NCI-H2196 treated with DMSO at 0.1 percent for 48 hours (cell line): ENCODE results near the gene GDPD3.
A peak's percentile ranks its signal among the peaks of the same experiment; 100 is the strongest.

Experiments used
- DNase-seq: peaks from one replicate; lab custom pipeline; 2025; ENCODE audit not compliant: unreplicated experiment; lab: John Stamatoyannopoulos, UW

Gene GDPD3

DNA sequence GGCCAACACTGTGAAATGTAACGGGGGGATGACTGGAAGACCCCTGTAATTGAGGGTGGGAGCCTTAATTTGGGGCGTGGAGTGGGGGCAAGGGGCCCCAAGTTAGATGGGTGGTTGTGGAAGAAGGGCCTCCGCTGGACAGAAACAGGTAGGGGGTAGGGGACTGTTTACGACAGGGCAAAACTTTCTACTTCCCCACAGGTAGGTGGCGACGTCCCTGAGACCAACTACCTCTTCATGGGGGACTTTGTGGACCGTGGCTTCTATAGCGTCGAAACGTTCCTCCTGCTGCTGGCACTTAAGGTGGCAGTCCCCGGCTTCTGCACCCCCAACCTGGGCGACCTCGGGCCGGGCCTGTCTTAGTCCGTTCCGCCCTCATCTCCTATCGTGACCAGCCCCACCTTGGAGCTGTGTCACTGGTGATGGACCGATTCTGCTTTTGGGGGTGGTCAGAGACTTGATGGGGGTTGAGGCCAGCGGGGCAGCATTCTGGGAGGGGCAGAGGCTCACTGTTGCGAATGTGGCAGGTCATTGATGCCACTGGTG, 30.7 kb downstream of the GDPD3 start:
- no peak for DNase-seq

DNA sequence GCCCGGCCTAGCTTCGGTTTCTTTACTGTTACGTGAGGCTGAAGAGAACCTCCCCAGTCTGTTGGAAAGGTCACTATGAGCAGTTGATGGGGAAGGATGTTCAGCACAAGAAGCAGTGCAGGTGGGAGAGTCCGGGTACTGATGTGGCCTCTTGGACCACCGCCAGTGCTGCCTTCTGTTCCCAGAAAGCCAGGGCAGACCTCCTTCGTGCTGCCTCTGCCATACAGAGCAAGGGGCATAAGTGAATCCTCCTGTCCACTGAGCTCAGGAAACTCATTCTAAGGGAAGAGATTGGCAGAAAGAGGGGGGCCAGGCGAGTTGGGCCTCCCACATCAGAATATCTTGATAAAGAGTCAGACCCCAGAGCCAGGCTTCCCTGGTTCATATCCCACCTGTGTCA, 33.9 kb downstream of the GDPD3 start:
- no peak for DNase-seq

DNA sequence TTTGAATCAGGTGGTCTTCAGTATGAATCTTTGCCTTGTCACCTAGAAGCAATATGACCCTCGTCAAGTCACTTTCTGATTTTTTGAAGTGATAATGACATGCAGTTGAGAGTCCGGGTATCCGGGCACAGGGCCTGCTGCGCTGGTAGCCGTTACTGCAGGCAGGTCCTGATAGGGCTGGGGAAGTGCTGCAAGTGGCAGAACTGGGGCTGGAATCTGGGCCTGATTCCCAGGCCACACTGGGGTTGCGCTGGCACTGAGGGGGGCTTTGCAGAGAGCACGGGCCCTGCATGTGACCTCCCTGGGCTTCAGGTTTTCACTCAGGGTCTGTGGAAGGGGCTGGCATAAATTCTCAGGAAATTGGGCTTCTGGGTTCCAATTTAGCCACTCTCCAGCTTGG, 34.6 kb downstream of the GDPD3 start:
- DNase-seq: no peak

DNA sequence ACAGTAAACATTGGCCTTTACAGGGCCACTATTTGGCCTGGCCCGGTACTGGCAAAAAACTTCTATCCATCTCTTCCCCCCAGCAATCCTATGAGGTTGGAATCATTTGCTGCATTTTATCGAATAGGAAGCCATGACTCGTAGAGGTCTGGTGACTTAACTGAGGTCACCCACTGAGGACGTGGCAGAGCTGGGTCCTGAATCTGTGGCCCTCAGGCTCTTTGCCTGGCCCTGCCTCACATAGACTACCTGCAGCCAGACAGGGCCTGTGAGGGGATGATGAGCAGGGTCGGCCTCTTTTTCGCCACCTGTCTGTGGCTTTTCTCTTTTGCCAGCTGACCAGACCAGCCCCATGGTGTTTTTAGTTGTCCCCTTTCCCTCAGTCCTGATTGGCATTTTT, 35.7 kb downstream of the GDPD3 start:
- DNase-seq: no peak

DNA sequence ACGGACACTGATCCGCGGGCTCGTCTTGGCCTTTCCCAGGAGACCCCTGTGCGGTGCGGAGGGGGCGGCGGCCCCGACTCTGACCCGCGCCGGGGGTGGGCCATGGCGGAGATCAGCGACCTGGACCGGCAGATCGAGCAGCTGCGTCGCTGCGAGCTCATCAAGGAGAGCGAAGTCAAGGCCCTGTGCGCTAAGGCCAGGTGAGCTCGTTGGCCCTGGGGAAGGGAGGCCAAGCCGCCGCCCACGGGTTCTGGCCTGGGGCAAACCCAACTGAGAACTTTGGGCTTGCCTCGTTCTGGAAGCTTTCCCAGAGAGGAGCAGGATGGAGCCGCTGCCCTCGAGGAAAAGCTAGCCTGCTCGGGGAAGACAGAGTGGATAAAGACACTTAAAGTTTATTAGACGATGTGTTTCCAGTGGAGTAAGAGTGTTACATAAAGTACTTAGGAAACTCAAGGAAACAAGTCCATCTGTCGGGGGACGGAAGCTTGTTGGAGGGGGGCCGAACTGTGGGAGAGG, 37.0 kb downstream of the GDPD3 start:
- no peak for DNase-seq

DNA sequence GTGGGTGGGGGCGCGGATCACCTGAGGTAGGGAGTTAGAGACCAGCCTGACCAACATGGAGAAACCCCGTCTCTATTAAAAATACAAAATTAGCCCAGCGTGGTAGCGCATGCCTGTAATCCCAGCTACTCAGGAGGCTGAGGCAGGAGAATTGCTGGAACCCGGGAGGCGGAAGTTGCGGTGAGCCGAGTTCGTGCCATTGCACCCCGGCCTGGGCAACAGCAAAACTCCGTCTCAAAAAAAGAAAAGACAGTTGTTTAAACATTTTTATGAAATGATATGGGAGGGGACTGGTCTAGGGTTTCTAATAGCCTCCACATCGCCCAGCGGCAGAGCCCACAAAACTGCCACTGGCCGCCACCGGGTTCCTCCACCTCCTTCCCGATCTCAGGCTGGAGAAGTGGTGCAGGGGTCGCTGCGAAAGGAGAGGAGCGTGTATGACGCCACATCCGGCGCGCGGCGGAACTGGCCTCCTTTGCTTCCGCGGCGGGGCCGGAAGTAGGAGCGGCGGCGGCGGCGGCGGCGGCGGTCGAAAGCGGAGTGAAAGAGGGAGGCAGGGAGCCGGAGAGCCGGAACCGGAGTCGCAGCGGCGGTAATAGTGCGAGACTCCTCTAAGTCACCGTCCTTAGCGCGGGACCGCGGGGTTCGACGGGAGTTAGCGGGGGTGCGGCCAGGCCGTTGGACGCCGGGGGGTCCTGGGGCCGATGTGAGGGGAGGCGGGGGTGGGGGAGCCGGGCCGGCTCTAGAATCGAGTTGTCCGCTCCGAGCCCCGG, 37.6 kb downstream of the GDPD3 start, which contains the start of gene PPP4C:
Gene PPP4C, plus strand, starts transcription at position 492 of the 773 bp plus-strand sequence. CDS start 384 bp downstream, outside the sequence.
- peak; percentile 79 for DNase-seq

DNA sequence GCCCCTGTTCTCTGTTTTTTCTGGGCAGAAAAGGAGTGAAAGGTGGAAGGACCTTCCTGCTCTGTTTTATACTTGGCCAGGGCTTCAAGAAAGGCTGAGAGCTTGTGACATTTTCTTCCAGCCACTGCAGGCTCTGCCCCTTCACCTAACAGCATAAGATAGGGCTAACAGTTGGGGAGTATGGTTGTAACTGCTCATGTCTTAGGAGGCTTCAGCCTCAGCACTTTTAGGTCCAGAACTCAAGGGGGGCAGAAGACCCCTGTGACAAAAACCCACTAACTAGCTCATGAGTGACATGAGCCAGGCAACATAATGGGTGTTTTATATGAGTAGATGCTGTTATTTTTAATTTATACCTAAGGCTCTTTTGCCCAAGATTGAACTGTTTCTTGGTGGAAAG, 42.8 kb downstream of the GDPD3 start:
- DNase-seq: no peak

DNA sequence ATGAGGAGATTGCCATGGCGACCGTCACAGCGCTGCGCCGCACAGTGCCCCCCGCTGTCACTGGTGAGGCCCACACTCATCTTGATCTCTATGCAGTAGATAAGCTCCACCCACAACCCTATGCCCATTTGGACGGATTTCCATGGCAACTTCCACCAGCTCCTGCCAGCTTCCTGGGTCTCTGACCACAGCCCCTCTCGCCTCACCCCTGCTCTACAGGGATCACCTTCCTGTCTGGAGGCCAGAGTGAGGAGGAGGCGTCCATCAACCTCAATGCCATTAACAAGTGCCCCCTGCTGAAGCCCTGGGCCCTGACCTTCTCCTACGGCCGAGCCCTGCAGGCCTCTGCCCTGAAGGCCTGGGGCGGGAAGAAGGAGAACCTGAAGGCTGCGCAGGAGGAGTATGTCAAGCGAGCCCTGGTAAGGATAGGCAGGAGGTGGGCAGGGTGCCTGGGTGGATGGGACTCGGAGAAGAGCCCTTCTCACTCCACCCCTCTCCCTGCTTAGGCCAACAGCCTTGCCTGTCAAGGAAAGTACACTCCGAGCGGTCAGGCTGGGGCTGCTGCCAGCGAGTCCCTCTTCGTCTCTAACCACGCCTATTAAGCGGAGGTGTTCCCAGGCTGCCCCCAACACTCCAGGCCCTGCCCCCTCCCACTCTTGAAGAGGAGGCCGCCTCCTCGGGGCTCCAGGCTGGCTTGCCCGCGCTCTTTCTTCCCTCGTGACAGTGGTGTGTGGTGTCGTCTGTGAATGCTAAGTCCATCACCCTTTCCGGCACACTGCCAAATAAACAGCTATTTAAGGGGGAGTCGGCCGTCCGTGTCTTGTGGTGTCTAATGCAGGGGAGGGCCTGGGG, 43.5 kb downstream of the GDPD3 start:
- no peak for DNase-seq

DNA sequence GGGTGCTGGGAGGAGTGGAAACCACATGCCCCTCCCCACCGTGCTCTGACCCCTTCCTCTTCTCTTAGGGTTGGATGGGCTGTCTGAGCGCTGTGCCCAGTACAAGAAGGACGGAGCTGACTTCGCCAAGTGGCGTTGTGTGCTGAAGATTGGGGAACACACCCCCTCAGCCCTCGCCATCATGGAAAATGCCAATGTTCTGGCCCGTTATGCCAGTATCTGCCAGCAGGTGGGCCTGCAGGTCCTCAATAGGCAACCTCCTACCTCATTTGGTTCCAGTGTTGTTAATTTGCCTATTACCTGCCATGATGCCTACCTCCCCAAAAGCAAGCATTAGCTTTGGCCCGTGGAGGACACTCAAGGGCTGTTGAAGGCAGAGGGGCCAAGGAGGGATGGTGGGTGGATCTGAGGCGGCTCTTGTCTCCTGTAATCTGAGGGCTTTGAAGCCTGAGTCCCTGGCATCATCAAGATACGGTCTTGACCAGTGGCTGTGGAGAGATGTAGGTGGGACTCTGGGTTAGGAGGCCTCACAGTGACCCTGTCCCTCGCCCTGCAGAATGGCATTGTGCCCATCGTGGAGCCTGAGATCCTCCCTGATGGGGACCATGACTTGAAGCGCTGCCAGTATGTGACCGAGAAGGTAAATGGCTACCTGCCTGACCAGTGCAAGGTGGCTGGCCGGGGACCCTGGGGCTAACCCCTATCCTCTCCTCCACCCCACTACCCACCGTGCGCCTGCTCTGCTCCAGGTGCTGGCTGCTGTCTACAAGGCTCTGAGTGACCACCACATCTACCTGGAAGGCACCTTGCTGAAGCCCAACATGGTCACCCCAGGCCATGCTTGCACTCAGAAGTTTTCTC, 44.4 kb downstream of the GDPD3 start:
- DNase-seq: no peak

DNA sequence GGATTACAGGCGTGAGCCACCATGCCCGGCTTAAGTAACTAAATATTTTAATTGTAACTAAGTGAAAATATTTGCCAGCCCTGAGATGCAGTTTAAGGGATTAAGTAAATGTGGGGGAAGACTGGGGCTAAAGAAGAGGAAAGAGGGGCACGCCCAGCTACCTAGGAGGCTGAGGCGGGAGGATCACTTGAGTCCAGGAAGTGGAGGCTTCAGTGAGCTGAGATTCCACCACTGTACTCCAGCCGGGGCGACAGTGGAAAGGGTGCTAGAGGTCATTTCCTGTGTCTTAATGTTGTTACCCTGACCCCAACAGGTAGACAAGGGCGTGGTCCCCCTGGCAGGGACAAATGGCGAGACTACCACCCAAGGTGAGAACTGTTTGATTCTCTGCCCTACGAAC, 45.0 kb downstream of the GDPD3 start:
- no peak for DNase-seq

DNA sequence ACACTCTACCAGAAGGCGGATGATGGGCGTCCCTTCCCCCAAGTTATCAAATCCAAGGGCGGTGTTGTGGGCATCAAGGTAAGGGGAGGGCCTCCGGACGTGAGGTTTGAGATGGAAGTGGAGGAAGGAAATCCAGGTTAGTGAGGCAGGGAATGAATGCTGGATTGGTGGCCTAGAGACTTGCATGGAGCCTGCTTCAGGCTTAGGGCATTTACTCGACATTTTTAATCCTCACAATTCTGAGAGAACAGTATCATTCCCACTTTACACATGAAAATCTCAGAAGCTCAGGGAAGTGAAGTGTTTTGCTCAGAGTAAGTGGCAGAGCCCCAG, 45.8 kb downstream of the GDPD3 start:
- DNase-seq: no peak

DNA sequence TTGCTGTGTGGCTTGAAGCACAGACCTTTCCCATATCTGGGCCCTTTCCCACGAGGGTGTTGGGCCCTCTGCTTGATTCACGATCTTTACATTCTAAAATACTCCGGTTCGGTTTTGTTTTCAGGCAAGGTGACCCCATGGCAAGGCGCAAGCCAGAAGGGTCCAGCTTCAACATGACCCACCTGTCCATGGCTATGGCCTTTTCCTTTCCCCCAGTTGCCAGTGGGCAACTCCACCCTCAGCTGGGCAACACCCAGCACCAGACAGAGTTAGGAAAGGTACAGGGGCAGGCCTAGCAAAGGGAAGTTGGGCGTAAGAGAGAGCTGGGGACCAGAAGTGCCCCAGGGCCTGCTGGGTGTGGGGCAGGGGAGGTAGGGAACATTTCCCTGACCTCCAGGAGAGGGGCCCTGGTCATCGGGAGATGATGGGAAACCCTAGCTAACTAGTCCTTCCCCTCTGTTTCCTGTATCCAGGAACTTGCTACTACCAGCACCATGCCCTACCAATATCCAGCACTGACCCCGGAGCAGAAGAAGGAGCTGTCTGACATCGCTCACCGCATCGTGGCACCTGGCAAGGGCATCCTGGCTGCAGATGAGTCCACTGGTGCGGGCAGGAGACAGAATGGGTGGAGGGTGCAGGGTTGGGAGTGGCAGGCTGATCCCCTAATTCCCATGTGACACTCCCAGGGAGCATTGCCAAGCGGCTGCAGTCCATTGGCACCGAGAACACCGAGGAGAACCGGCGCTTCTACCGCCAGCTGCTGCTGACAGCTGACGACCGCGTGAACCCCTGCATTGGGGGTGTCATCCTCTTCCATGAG, 46.4 kb downstream of the GDPD3 start:
- DNase-seq: no peak

DNA sequence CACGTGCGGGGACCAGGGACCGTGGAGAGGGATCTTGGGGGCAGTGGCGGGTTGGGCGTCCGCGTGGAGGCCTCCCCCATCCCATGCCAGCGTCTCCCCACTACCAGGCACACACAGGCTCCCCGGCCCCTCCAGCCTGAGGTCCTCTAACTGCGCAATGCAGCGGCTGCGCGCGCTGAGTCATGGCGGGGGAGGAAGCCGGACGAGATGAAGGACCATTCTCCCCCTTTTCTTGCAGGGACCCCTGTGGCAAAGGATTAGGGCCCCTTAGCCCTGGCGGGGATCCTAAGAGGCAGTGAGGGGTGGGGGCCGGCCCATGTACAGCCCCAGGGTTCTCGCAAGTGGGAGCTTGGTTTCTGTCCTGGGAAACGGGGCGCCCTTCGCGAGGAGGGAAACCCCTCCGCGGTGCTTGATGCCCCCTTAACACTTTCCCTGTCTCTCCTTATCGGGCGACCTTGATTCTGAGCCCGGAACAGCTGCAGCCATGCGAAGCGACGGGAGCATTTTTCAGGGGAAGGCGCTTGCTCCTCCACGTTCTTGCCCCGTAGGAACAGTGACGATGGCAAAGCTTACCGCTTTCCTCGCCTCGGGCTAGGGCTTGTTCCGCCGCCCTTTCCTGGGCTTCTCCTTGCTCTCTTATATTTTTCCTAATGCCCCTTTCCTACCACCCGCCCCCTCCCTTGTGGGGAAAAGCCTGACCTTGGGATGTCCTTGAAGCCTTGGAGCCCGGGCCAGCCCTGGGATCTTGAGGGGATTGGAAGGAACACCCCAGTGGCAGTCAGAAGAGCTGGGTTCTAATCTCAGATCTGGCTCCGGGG, 47.2 kb downstream of the GDPD3 start:
- DNase-seq: no peak

DNA sequence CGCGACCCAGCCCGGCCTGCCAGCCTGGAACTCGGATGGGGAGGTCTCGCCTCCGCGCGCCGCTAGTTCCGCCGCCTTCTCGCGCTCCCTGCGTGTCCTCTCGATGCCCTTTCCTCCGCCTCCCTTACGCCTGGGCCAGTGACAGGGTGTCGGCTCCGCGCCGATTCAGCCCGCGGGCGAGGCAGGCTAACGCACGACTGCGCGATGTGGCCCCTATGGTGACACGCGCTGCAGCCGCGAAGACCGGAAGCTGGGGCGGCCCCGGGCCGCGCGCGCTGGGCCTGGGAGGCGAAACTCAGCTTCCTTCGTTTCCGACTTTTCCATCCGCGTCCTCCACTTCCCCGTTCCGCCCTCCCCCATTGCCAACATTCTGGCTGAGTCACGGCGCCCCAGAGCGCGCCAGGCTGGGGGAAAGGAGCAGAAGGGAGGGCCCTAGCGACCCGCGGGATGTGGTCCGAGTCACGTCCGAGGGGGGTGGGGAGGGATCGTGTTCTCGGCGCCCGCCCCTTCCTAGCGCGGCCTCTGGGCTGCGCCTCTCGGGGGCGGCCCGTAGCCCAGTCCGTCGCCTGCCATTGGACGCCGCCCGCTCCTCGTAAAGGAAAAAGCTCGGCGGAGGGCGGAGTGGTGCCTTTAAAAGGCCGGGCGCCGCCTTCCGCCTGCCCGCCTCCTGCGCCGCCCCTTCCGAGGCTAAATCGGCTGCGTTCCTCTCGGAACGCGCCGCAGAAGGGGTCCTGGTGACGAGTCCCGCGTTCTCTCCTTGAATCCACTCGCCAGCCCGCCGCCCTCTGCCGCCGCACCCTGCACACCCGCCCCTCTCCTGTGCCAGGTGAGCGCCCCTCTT, 48.0 kb downstream of the GDPD3 start, which contains the start of gene ALDOA:
Gene ALDOA, plus strand, starts transcription at position 659 of the 841 bp plus-strand sequence. CDS start 1,138 bp downstream, outside the sequence.
- peak; percentile 95 for DNase-seq

DNA sequence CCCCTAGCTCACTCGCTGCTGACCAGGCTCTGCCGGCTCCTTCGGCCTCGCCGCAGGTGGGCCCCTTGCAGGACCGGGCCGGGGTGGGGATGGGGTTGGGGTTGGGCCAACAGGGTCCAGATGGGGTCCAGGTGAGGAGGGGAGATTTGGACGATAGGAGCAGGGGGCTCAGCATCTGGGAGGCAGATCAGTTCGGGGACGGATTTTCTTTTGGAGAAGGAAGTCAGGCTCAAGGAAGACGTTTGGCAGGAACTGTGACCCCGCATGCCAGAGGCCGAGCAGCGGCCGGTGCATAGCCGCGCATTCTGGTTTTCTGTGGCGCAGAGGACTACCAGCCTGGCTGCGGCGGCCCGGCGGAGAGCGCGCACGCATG, 48.6 kb downstream of the GDPD3 start:
- no peak for DNase-seq

DNA sequence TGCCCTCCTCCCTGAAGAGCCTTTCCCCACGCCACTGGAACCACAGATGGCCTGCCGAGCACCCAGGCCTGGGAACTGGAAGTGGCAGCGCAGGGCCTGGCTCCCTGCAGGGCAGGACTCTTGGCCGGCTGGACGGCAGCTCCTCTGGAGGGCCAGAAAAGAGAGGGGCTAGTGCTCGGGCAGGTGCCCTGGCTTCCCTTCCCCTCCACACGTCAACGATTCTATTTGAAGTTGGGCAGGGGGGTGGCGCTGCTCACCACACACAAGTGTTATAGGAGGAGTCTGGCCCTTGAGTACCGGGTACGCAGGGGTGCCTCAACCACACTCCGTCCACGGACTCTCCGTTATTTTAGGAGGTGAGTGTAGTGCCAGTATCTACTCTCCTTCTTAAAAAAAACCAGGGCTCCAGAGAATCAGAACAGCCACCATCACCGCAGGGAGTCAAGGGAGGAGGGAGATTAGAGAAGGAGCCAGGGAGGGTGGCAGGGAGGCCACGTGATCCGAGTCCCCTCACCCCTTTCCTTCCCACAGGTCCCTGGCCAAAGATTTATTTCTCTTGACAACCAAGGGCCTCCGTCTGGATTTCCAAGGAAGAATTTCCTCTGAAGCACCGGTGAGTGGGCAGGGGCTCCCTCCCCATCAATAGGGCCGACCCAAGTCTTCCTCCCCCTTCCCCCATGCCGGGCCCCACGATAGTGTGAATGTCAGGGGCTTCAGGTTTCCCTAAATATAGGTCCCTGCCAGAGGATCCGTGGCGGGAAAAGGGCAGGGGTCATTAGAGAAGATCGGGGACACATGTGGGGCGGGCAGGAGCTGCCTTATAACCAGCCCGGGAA, 49.2 kb downstream of the GDPD3 start:
- peak; percentile 76 for DNase-seq

DNA sequence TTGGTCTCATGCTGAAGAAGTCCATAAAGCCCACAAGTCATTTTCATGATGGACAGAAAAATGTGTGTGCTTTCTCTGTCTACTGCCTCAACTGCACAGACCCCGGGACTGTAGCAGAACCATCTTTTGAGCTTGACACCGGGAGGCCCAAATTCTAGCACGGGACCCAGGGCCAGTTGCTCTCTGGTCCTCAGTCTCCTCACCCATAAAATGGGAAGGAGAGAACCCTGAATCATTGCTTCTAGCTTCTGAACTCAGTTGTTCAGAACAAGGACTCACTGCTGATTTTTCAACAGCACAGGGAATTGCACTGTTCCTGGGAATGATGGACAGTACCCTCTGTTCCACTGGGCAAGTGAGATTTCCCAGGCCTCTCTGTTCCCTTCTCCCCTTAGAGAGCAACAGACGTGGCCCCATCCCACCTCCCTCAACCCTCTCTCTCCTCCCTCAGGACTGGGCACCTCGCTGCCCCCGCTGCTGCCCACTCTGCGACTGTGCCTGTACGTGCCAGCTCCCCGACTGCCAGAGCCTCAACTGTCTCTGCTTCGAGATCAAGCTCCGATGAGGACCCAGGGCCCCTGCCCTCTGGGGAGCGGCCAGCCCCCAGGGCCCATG, 50.0 kb downstream of the GDPD3 start:
- no peak for DNase-seq
